ENCODE measurements around the gene PTP4A2. TPM values are rescaled to one million over a fixed set of nuclear protein-coding genes. Genes with fewer than 3 reads are reported as not detected.

PTP4A2 gene
- total and polyA plus RNA-seq, 2 of the 8 experiments (the other 6 are each of a cell fraction or from before 2014, with no cell fraction given): 87.4 to 214 TPM

DNA sequence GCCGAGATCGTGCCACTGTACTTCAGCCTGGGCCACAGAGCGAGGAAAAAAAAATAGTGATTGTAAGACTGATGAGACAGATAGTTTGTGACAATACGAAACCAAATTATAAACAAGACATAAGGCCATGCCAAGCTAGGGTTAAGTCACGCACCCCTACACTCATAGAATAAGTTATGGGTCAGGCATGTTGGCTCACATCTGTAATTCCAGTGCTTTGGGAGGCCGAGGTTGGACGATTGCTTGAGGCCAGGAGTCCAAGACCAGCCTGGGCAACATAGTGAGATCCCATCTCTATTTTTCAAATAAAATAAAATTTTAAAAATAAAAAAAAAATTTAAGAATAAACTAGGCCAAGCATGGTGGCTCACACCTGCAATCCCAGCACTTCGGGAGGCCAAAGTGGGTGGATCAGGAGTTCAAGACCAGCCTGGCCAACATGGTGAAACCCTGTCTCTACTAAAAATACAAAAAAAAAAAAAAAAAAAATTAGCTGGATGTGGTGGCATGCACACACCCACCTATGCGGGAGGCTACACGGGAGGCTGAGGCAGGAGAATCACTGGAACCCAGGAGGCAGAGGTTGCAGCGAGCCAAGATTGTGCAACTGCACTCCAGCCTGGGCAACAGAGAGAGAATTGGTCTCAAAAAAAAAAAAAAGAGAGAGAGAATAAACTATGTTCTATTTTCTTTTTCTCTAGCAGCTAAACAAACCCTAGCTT lies 72.3 kb downstream of the PTP4A2 start (continued):
- TF ChIP-seq, protein P1, sequence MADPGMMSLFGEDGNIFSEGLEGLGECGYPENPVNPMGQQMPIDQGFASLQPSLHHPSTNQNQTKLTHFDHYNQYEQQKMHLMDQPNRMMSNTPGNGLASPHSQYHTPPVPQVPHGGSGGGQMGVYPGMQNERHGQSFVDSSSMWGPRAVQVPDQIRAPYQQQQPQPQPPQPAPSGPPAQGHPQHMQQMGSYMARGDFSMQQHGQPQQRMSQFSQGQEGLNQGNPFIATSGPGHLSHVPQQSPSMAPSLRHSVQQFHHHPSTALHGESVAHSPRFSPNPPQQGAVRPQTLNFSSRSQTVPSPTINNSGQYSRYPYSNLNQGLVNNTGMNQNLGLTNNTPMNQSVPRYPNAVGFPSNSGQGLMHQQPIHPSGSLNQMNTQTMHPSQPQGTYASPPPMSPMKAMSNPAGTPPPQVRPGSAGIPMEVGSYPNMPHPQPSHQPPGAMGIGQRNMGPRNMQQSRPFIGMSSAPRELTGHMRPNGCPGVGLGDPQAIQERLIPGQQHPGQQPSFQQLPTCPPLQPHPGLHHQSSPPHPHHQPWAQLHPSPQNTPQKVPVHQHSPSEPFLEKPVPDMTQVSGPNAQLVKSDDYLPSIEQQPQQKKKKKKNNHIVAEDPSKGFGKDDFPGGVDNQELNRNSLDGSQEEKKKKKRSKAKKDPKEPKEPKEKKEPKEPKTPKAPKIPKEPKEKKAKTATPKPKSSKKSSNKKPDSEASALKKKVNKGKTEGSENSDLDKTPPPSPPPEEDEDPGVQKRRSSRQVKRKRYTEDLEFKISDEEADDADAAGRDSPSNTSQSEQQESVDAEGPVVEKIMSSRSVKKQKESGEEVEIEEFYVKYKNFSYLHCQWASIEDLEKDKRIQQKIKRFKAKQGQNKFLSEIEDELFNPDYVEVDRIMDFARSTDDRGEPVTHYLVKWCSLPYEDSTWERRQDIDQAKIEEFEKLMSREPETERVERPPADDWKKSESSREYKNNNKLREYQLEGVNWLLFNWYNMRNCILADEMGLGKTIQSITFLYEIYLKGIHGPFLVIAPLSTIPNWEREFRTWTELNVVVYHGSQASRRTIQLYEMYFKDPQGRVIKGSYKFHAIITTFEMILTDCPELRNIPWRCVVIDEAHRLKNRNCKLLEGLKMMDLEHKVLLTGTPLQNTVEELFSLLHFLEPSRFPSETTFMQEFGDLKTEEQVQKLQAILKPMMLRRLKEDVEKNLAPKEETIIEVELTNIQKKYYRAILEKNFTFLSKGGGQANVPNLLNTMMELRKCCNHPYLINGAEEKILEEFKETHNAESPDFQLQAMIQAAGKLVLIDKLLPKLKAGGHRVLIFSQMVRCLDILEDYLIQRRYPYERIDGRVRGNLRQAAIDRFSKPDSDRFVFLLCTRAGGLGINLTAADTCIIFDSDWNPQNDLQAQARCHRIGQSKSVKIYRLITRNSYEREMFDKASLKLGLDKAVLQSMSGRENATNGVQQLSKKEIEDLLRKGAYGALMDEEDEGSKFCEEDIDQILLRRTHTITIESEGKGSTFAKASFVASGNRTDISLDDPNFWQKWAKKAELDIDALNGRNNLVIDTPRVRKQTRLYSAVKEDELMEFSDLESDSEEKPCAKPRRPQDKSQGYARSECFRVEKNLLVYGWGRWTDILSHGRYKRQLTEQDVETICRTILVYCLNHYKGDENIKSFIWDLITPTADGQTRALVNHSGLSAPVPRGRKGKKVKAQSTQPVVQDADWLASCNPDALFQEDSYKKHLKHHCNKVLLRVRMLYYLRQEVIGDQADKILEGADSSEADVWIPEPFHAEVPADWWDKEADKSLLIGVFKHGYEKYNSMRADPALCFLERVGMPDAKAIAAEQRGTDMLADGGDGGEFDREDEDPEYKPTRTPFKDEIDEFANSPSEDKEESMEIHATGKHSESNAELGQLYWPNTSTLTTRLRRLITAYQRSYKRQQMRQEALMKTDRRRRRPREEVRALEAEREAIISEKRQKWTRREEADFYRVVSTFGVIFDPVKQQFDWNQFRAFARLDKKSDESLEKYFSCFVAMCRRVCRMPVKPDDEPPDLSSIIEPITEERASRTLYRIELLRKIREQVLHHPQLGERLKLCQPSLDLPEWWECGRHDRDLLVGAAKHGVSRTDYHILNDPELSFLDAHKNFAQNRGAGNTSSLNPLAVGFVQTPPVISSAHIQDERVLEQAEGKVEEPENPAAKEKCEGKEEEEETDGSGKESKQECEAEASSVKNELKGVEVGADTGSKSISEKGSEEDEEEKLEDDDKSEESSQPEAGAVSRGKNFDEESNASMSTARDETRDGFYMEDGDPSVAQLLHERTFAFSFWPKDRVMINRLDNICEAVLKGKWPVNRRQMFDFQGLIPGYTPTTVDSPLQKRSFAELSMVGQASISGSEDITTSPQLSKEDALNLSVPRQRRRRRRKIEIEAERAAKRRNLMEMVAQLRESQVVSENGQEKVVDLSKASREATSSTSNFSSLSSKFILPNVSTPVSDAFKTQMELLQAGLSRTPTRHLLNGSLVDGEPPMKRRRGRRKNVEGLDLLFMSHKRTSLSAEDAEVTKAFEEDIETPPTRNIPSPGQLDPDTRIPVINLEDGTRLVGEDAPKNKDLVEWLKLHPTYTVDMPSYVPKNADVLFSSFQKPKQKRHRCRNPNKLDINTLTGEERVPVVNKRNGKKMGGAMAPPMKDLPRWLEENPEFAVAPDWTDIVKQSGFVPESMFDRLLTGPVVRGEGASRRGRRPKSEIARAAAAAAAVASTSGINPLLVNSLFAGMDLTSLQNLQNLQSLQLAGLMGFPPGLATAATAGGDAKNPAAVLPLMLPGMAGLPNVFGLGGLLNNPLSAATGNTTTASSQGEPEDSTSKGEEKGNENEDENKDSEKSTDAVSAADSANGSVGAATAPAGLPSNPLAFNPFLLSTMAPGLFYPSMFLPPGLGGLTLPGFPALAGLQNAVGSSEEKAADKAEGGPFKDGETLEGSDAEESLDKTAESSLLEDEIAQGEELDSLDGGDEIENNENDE (IDR thresholded peaks at IDR 0.05; ENCODE audit: insufficient replicate concordance, low read length): no peak
- TF ChIP-seq KDM5A (IDR thresholded peaks at IDR 0.05; ENCODE audit: low read length): no peak
- no peak for TF ChIP-seq CHD2 (IDR thresholded peaks at IDR 0.05; ENCODE audit: low read length)
- TF ChIP-seq SP2 (IDR thresholded peaks at IDR 0.05; ENCODE audit: low read length): no peak
- TF ChIP-seq, protein P2, sequence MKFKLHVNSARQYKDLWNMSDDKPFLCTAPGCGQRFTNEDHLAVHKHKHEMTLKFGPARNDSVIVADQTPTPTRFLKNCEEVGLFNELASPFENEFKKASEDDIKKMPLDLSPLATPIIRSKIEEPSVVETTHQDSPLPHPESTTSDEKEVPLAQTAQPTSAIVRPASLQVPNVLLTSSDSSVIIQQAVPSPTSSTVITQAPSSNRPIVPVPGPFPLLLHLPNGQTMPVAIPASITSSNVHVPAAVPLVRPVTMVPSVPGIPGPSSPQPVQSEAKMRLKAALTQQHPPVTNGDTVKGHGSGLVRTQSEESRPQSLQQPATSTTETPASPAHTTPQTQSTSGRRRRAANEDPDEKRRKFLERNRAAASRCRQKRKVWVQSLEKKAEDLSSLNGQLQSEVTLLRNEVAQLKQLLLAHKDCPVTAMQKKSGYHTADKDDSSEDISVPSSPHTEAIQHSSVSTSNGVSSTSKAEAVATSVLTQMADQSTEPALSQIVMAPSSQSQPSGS (IDR thresholded peaks at IDR 0.05; ENCODE audit: low read length): no peak
- TF ChIP-seq, protein P3, sequence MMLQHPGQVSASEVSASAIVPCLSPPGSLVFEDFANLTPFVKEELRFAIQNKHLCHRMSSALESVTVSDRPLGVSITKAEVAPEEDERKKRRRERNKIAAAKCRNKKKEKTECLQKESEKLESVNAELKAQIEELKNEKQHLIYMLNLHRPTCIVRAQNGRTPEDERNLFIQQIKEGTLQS (IDR thresholded peaks at IDR 0.05; ENCODE audit: insufficient read depth, low read depth, low read length): no peak
- TF ChIP-seq, protein P4, sequence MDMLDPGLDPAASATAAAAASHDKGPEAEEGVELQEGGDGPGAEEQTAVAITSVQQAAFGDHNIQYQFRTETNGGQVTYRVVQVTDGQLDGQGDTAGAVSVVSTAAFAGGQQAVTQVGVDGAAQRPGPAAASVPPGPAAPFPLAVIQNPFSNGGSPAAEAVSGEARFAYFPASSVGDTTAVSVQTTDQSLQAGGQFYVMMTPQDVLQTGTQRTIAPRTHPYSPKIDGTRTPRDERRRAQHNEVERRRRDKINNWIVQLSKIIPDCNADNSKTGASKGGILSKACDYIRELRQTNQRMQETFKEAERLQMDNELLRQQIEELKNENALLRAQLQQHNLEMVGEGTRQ (IDR thresholded peaks at IDR 0.05; ENCODE audit: low read length): no peak
